B cell (primary cell): Measurements from ENCODE around the gene ZNF385A. TPM values are rescaled to one million over a fixed set of nuclear protein-coding genes. Genes with fewer than 3 reads are reported as not detected.
A peak's percentile ranks its signal among the peaks of the same experiment; 100 is the strongest.

Experiments
- ATAC-seq: fragments of 200-7000 bp; cut with Tn5 transposase; one replicate; pipeline ENCODE4 v1.10.0; 2021; ENCODE audit warnings: low read depth, mild to moderate bottlenecking, moderate number of reproducible peaks, moderate library complexity
- CTCF ChIA-PET: fragments of 350-600 bp; sonication (Branson Sonifier 250); formaldehyde crosslinking; loops from one replicate; lab custom pipeline; 2021; ENCODE audit warnings: antibody characterized with exemption, inconsistent platforms; lab: Charles Lee
- POLR2A ChIA-PET: fragments of 350-600 bp; sonication (Branson Sonifier 250); formaldehyde crosslinking; loops from one replicate; lab custom pipeline; 2021; ENCODE audit warnings: antibody characterized with exemption; lab: Charles Lee
- DNase-seq: peaks from one replicate; pipeline ENCODE4 v3.0.0; 2013
- H2AFZ ChIP-seq: 2 replicates; pipeline ENCODE4 v1.6.1; 2012; ENCODE audit warnings: mild to moderate bottlenecking, low read depth, low read length; ENCODE audit not compliant: insufficient read depth, poor library complexity, severe bottlenecking
- H3K27ac ChIP-seq, 2 donors: 1 replicate in 1 of 2; 2 replicates in 1 of 2; pipeline ENCODE4 v1.5.1; 2012 to 2013; ENCODE audit warnings: low read length in 2 of 2, mild to moderate bottlenecking in 2 of 2, moderate library complexity in 1 of 2
- H3K27me3 ChIP-seq, 4 experiments: fragments of 200-600 bp in 1 of 4; sonication (generic) in 1 of 4; replicated peaks in 1 of 4; 1 replicate in 2 of 4; 2 replicates in 2 of 4; pipeline versions ENCODE4 v1.6.1 to v1.7.0; 2013 to 2016; ENCODE audit warnings: low read length in 3 of 4, mild to moderate bottlenecking in 2 of 4, mixed read lengths in 1 of 4, moderate library complexity in 1 of 4; ENCODE audit not compliant: insufficient read depth in 4 of 4, control insufficient read depth in 3 of 4; ENCODE audit errors: control extremely low read depth in 1 of 4
- H3K36me3 ChIP-seq, 2 experiments: replicated peaks in 1 of 2; 1 replicate in 1 of 2; 2 replicates in 1 of 2; pipeline versions ENCODE4 v1.6.1 to v1.7.1; 2013; ENCODE audit warnings: low read length in 1 of 2; ENCODE audit not compliant: insufficient read depth in 2 of 2, control insufficient read depth in 1 of 2; ENCODE audit errors: control extremely low read depth in 1 of 2, extremely low read depth in 1 of 2
- H3K4me1 ChIP-seq, 2 donors: fragments of 200-600 bp in 1 of 2; sonication (generic) in 1 of 2; 1 replicate in 1 of 2; 2 replicates in 1 of 2; pipeline versions ENCODE4 v1.5.1 to v1.6.1; 2013 to 2017; ENCODE audit warnings: low read length in 2 of 2; ENCODE audit not compliant: control insufficient read depth in 2 of 2, insufficient read depth in 2 of 2
- H3K4me2 ChIP-seq: replicated peaks from 2 replicates; pipeline ENCODE3; 2012; ENCODE audit warnings: mild to moderate bottlenecking, low read depth, low read length; ENCODE audit not compliant: poor library complexity, severe bottlenecking
- H3K4me3 ChIP-seq, 5 experiments: fragments of 200-600 bp in 1 of 5; sonication (generic) in 1 of 5; 1 replicate in 3 of 5; 2 replicates in 2 of 5; pipeline versions ENCODE4 v1.5.1 to v1.7.0; 2011 to 2016; ENCODE audit warnings: low read length in 4 of 5, mild to moderate bottlenecking in 4 of 5, low read depth in 2 of 5, control low read depth in 1 of 5, moderate library complexity in 1 of 5; ENCODE audit not compliant: insufficient read depth in 1 of 5; ENCODE audit errors: control extremely low read depth in 1 of 5, extremely low read depth in 1 of 5
- H3K79me2 ChIP-seq: fragments of 200-600 bp; sonication (generic); one replicate; pipeline ENCODE4 v1.6.0; 2016; ENCODE audit warnings: low read length; ENCODE audit not compliant: control insufficient read depth, insufficient read depth
- H3K9ac ChIP-seq: fragments of 200-600 bp; sonication (generic); 2 replicates; pipeline ENCODE4 v1.6.1; 2017; ENCODE audit warnings: mild to moderate bottlenecking, low read length, moderate library complexity
- H3K9me3 ChIP-seq, 3 donors: one replicate each; pipeline versions ENCODE4 v1.6.1 to v1.7.1; 2013; ENCODE audit warnings: low read length in 2 of 3; ENCODE audit not compliant: control insufficient read depth in 2 of 3, insufficient read depth in 1 of 3; ENCODE audit errors: control extremely low read depth in 1 of 3
- H4K20me1 ChIP-seq: 2 replicates; pipeline ENCODE4 v1.6.0; 2012; ENCODE audit warnings: mild to moderate bottlenecking, low read length; ENCODE audit not compliant: insufficient read depth, control insufficient read depth, poor library complexity, severe bottlenecking
- H3K27ac Mint-ChIP-seq: one replicate; pipeline ENCODE4 v1.8.0; 2021; ENCODE audit warnings: mixed read lengths
- H3K27me3 Mint-ChIP-seq: one replicate; pipeline ENCODE4 v1.8.0; 2021; ENCODE audit warnings: mixed read lengths
- H3K4me1 Mint-ChIP-seq: one replicate; pipeline ENCODE4 v1.8.0; 2021; ENCODE audit warnings: mixed read lengths
- H3K4me3 Mint-ChIP-seq: one replicate; pipeline ENCODE4 v1.8.0; 2021; ENCODE audit warnings: mixed read lengths
- H3K9me3 Mint-ChIP-seq: one replicate; pipeline ENCODE4 v1.8.0; 2022; ENCODE audit warnings: mixed read lengths; ENCODE audit not compliant: insufficient read depth
- CTCF ChIP-seq: fragments of 200-600 bp; IDR thresholded peaks from one replicate; pipeline ENCODE4 v1.8.0; 2022; ENCODE audit warnings: antibody characterized with exemption, mild to moderate bottlenecking
- EZH2 ChIP-seq: IDR thresholded peaks from 2 replicates; pipeline ENCODE4 v1.6.1; 2012; ENCODE audit warnings: borderline replicate concordance, low read depth, mild to moderate bottlenecking, moderate library complexity, low read length; ENCODE audit not compliant: insufficient read depth, poor library complexity, severe bottlenecking
- WGBS: methylation state at CpG from one replicate; pipeline ENCODE4 v1.1.5; 2013; ENCODE audit warnings: missing lambda C conversion rate; ENCODE audit not compliant: insufficient coverage; 5-methylcytosine and 5-hydroxymethylcytosine counted together
- intact Hi-C: fragments of 100-400 bp; cut with micrococcal nuclease; formaldehyde crosslinking; loops from one replicate; pipeline ENCODE4 v1.10.0; 2022
- polyA plus RNA-seq: library from polyadenylated mRNA; depleted of rRNA; stranded (reverse); fragments of >200 nt; gene quantifications from 2 replicates; pipeline ENCODE4 v1.2.3, GENCODE V29; 2012
- total RNA-seq, 2 donors: library from RNA; stranded (reverse); fragments of 120-200 nt in 1 of 2; gene quantifications; 1 replicate in 1 of 2; 2 replicates in 1 of 2; pipeline versions ENCODE4 v1.2.3 to v1.2.4, GENCODE V29; 2013 to 2022

The ZNF385A gene
- total and polyA plus RNA-seq, 2 donors (not counting 1 experiment from before 2014, with no cell fraction given): 4.9 to 5.1 TPM

GRCh38 chr12:54368709-54369596 lies 15.6 kb downstream of the ZNF385A start:
- peak overlapping the region; percentile 64 for H3K4me2 ChIP-seq
- no peak overlapping the region for H3K27ac ChIP-seq
- peak; percentile 88 for DNase-seq
- no peaks in the 10 kb centered on the region for H4K20me1 ChIP-seq
- WGBS: 51% methylated on average over 35 of the region's 40 CpGs
- intact Hi-C loops: loop anchor here (1.0 to 10.0 kb wide), 8 partner anchors 10 to 364 kb away; partner anchors contain the start of genes COPZ1, HOXC8 and HOXC9
- CTCF ChIA-PET: interaction anchor here (0.6 to 3.1 kb wide), 25 partner anchors 10 to 178 kb away, joined by 3 to 46 read pairs (median 5); partner anchors contain the start of genes COPZ1, NFE2 and ZNF385A
- Mint-ChIP-seq H3K27me3 (no peaks in the 10 kb centered on the region), H3K9me3 (no peaks in the 10 kb centered on the region), H3K4me3 (peak overlapping the region; percentile 69), H3K4me1 (peaks cover 21% of the 10 kb centered on the region), H3K27ac (peak overlapping the region; percentile 68)
- peak; percentile 94 for ATAC-seq
- H3K36me3 ChIP-seq: peaks cover 0 to 17% of the 10 kb centered on the region in 2 experiments
- peak overlapping the region in 2 of 5 experiments; percentile 35 to 38 for H3K4me3 ChIP-seq
- peak overlapping the region; percentile 39 for H3K9ac ChIP-seq
- TF ChIP-seq CTCF: peak; percentile 81
- TF ChIP-seq EZH2: no peak
- H3K27me3 ChIP-seq: no peaks in the 10 kb centered on the region
- H3K4me1 ChIP-seq: peaks cover 10 to 25% of the 10 kb centered on the region in 2 donors
- no peaks in the 10 kb centered on the region for H3K79me2 ChIP-seq
- H2AFZ ChIP-seq: peak overlapping the region; percentile 78
- POLR2A ChIA-PET: interaction anchor here (0.6 to 0.9 kb wide), 4 partner anchors 10 to 117 kb away, joined by 3 to 5 read pairs (median 4); no protein-coding TSS in a partner anchor
- no peaks in the 10 kb centered on the region for H3K9me3 ChIP-seq
